ENCODE data around the gene ZNF135. TPM values are rescaled to one million over a fixed set of nuclear protein-coding genes. Genes with fewer than 3 reads are reported as not detected.

ZNF135 gene
- polyA plus RNA-seq, 1 of the 3 experiments (the other 2 are of a cell fraction) = 0.41 TPM

DNA sequence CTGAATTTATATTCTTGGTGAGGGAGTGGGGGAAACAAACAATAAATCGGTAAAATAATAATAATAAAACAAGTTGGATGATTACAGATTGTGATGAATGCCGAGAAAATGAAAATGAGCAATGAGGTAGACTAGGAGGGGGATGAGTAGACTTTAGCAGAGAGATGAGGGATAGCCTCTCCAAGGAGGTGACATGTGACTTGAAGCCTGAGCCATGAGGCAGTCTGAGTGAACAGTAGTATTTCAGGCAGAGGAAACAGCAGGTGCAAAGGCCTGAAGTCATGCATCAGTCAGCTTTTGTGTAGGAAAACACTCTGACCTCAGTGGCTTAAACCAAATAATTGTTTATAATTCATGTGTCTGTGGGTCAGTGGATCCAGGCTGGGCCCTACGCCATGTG lies 4.6 kb downstream of the ZNF135 start:
- no peak overlapping the region for H3K4me2 ChIP-seq
- H3K36me3 ChIP-seq (replicated peaks in 1 of 2; ENCODE audit: control insufficient read depth in 1 of 2, insufficient read depth in 2 of 2, low read length in 1 of 2) = no peaks in the 10 kb centered on the region
- DNase-seq = no peak
- no peaks in the 10 kb centered on the region for H3K79me2 ChIP-seq (ENCODE audit: insufficient read depth)
- H2AFZ ChIP-seq (ENCODE audit: low read depth) = no peak overlapping the region
- no peaks in the 10 kb centered on the region for H3K9me3 ChIP-seq
- ChIA-PET POLR2A (no interaction called here), CTCF (interaction anchor here (1.1 kb wide), 1 partner anchor 1988 kb away, joined by 3 read pairs; no protein-coding TSS in a partner anchor)
- no peaks in the 10 kb centered on the region for H3K9me2 ChIP-seq
- no peaks in the 10 kb centered on the region for H3K4me1 ChIP-seq (ENCODE audit: control insufficient read depth in 1 of 2, insufficient read depth in 2 of 2, low read depth in 1 of 2, low read length in 1 of 2)
- H3K9ac ChIP-seq = no peak overlapping the region
- H4K20me1 ChIP-seq (ENCODE audit: insufficient read depth) = no peaks in the 10 kb centered on the region
- H3K27ac ChIP-seq (ENCODE audit: low read depth in 2 of 2, low read length in 1 of 2) = no peak overlapping the region
- no peaks in the 10 kb centered on the region for H3F3A ChIP-seq (replicated peaks; ENCODE audit: insufficient read depth)
- TF ChIP-seq MEF2A (IDR thresholded peaks at IDR 0.05; ENCODE audit: borderline replicate concordance, low read depth) (no peak), EZH2phosphoT487 (IDR thresholded peaks at IDR 0.05; ENCODE audit: borderline replicate concordance, low read depth) (no peak), RFX5 (IDR thresholded peaks at IDR 0.05; ENCODE audit: low read length) (no peak), TCF12 (IDR thresholded peaks at IDR 0.05) (no peak), FOXM1 (IDR thresholded peaks at IDR 0.05; ENCODE audit: low read depth) (no peak), TAF1 (IDR thresholded peaks at IDR 0.05; ENCODE audit: borderline replicate concordance, low read depth, low read length) (no peak), MXI1 (IDR thresholded peaks at IDR 0.05; ENCODE audit: low read depth, low read length) (no peak), YY1 (IDR thresholded peaks at IDR 0.05; ENCODE audit: low read depth) (no peak), NRF1 (IDR thresholded peaks at IDR 0.05; ENCODE audit: low read depth, low read length) (no peak), ELF1 (IDR thresholded peaks at IDR 0.05) (no peak), GABPA (IDR thresholded peaks at IDR 0.05; ENCODE audit: low read depth) (no peak), GATA2 (CRISPR knock-in tag; IDR thresholded peaks at IDR 0.05) (no peak), POLR2AphosphoS5 (IDR thresholded peaks at IDR 0.05; ENCODE audit: low read depth, low read length) (no peak), SIN3A (IDR thresholded peaks at IDR 0.05; ENCODE audit: borderline replicate concordance, low read depth, low read length) (no peak)
- TF ChIP-seq, protein P1, sequence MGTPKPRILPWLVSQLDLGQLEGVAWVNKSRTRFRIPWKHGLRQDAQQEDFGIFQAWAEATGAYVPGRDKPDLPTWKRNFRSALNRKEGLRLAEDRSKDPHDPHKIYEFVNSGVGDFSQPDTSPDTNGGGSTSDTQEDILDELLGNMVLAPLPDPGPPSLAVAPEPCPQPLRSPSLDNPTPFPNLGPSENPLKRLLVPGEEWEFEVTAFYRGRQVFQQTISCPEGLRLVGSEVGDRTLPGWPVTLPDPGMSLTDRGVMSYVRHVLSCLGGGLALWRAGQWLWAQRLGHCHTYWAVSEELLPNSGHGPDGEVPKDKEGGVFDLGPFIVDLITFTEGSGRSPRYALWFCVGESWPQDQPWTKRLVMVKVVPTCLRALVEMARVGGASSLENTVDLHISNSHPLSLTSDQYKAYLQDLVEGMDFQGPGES (IDR thresholded peaks at IDR 0.05; ENCODE audit: low read depth, low read length) = no peak
- TF ChIP-seq, protein P2, sequence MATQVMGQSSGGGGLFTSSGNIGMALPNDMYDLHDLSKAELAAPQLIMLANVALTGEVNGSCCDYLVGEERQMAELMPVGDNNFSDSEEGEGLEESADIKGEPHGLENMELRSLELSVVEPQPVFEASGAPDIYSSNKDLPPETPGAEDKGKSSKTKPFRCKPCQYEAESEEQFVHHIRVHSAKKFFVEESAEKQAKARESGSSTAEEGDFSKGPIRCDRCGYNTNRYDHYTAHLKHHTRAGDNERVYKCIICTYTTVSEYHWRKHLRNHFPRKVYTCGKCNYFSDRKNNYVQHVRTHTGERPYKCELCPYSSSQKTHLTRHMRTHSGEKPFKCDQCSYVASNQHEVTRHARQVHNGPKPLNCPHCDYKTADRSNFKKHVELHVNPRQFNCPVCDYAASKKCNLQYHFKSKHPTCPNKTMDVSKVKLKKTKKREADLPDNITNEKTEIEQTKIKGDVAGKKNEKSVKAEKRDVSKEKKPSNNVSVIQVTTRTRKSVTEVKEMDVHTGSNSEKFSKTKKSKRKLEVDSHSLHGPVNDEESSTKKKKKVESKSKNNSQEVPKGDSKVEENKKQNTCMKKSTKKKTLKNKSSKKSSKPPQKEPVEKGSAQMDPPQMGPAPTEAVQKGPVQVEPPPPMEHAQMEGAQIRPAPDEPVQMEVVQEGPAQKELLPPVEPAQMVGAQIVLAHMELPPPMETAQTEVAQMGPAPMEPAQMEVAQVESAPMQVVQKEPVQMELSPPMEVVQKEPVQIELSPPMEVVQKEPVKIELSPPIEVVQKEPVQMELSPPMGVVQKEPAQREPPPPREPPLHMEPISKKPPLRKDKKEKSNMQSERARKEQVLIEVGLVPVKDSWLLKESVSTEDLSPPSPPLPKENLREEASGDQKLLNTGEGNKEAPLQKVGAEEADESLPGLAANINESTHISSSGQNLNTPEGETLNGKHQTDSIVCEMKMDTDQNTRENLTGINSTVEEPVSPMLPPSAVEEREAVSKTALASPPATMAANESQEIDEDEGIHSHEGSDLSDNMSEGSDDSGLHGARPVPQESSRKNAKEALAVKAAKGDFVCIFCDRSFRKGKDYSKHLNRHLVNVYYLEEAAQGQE (IDR thresholded peaks at IDR 0.05; ENCODE audit: low read depth, low read length) = no peak
- TF ChIP-seq, protein P3, sequence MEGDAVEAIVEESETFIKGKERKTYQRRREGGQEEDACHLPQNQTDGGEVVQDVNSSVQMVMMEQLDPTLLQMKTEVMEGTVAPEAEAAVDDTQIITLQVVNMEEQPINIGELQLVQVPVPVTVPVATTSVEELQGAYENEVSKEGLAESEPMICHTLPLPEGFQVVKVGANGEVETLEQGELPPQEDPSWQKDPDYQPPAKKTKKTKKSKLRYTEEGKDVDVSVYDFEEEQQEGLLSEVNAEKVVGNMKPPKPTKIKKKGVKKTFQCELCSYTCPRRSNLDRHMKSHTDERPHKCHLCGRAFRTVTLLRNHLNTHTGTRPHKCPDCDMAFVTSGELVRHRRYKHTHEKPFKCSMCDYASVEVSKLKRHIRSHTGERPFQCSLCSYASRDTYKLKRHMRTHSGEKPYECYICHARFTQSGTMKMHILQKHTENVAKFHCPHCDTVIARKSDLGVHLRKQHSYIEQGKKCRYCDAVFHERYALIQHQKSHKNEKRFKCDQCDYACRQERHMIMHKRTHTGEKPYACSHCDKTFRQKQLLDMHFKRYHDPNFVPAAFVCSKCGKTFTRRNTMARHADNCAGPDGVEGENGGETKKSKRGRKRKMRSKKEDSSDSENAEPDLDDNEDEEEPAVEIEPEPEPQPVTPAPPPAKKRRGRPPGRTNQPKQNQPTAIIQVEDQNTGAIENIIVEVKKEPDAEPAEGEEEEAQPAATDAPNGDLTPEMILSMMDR (IDR thresholded peaks at IDR 0.05) = no peak
- TF ChIP-seq, protein P4, sequence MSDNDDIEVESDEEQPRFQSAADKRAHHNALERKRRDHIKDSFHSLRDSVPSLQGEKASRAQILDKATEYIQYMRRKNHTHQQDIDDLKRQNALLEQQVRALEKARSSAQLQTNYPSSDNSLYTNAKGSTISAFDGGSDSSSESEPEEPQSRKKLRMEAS (IDR thresholded peaks at IDR 0.05; ENCODE audit: low read depth) = no peak
- WGBS (ENCODE audit: low lambda C conversion rate) = 47% methylated on average over 3 of the region's 3 CpGs
- no peak overlapping the region for H3K4me3 ChIP-seq (ENCODE audit: low read depth in 2 of 2, low read length in 1 of 2)
- H3K27me3 ChIP-seq (ENCODE audit: insufficient read depth) = no peaks in the 10 kb centered on the region

Measured in SK-N-SH (cell line).